HepG2 (cell line): Measurements from ENCODE around the gene PSMB3. TPM values are rescaled to one million over a fixed set of nuclear protein-coding genes. Genes with fewer than 3 reads are reported as not detected.

Experiments
- ATAC-seq: fragments of 200-7000 bp; cut with Tn5 transposase; 3 replicates; pipeline ENCODE4 v1.9.1; 2020; ENCODE audit warnings: mild to moderate bottlenecking, moderate library complexity
- BruUV-seq: library from RNA; stranded (reverse); fragments of 400-500 nt; replicated peaks from 2 replicates; lab custom pipeline; 2021; lab: Mats Ljungman, UMichigan
- CTCF ChIA-PET: fragments of 300-600 bp; formaldehyde crosslinking; extraction: SDS; loops from one replicate; lab custom pipeline; 2021; ENCODE audit warnings: low total read pairs, inconsistent platforms, low intra/inter-chr PET ratio; lab: Yijun Ruan, JAX
- POLR2A ChIA-PET: fragments of 350-600 bp; sonication (Branson Sonifier 250); formaldehyde crosslinking; loops from one replicate; lab custom pipeline; 2020; ENCODE audit warnings: antibody characterized with exemption, inconsistent platforms; lab: Yijun Ruan, JAX
- DNase-seq: peaks from one replicate; pipeline ENCODE4 v3.0.0-alpha.2; 2015; ENCODE audit warnings: low spot score
- FAIRE-seq: peaks from 3 replicates; lab custom pipeline; 2011; peaks lifted over from hg19 to GRCh38; lab: Jason Lieb, UNC
- H2AFZ ChIP-seq: one replicate; pipeline ENCODE4 v1.6.1; 2011; ENCODE audit warnings: low read length, inconsistent platforms
- H3K27ac ChIP-seq: fragments of 300-600 bp; 3 replicates; pipeline ENCODE4 v1.8.0; 2011; ENCODE audit warnings: mixed run types, mild to moderate bottlenecking, mixed read lengths, low read length, inconsistent platforms; ENCODE audit not compliant: insufficient read depth; ENCODE audit errors: extremely low read length
- H3K27me3 ChIP-seq, 2 experiments: fragments of 200-600 bp in 1 of 2; 2 replicates in 1 of 2; 3 replicates in 1 of 2; pipeline versions ENCODE4 v1.6.0 to v1.8.0; 2011; ENCODE audit warnings: low read length in 2 of 2, mild to moderate bottlenecking in 2 of 2, moderate library complexity in 2 of 2, inconsistent platforms in 1 of 2; ENCODE audit not compliant: insufficient read depth in 2 of 2, control insufficient read depth in 1 of 2
- H3K36me3 ChIP-seq, 2 experiments: fragments of 200-600 bp in 1 of 2; replicated peaks in 1 of 2; 2 replicates in 1 of 2; 3 replicates in 1 of 2; pipeline versions ENCODE4 v1.5.1 to v1.8.0; 2011; ENCODE audit warnings: low read length in 2 of 2, inconsistent platforms in 1 of 2; ENCODE audit not compliant: insufficient read depth in 2 of 2, control insufficient read depth in 1 of 2
- H3K4me1 ChIP-seq: 2 replicates; pipeline ENCODE4 v1.5.1; 2012; ENCODE audit warnings: low read length, inconsistent platforms; ENCODE audit not compliant: insufficient read depth
- H3K4me2 ChIP-seq: 2 replicates; pipeline ENCODE4 v1.6.0; 2011; ENCODE audit warnings: low read depth, low read length, inconsistent platforms
- H3K4me3 ChIP-seq, 3 experiments: fragments of 200-600 bp in 1 of 3; sonication (generic), shearing (Covaris generic) in 1 of 3; replicated peaks in 1 of 3; 2 replicates each; pipeline ENCODE4 v1.5.1; 2011 to 2016; ENCODE audit warnings: low read length in 3 of 3, inconsistent platforms in 2 of 3, low read depth in 2 of 3, mild to moderate bottlenecking in 2 of 3, control low read depth in 1 of 3, mixed read lengths in 1 of 3; ENCODE audit not compliant: insufficient read depth in 1 of 3
- H3K79me2 ChIP-seq: one replicate; pipeline ENCODE4 v1.6.1; 2011; ENCODE audit warnings: low read length, inconsistent platforms; ENCODE audit not compliant: insufficient read depth
- H3K9ac ChIP-seq: 2 replicates; pipeline ENCODE4 v1.6.0; 2011; ENCODE audit warnings: mild to moderate bottlenecking, low read depth, low read length, inconsistent platforms; ENCODE audit not compliant: insufficient read depth
- H3K9me3 ChIP-seq: 2 replicates; pipeline ENCODE4 v1.5.1; 2012; ENCODE audit warnings: mild to moderate bottlenecking, low read length
- H4K20me1 ChIP-seq: 2 replicates; pipeline ENCODE4 v1.6.0; 2011; ENCODE audit warnings: inconsistent platforms, mild to moderate bottlenecking, low read length, moderate library complexity; ENCODE audit not compliant: insufficient read depth
- ELF3 ChIP-seq: IDR thresholded peaks from 2 replicates; pipeline ENCODE4 v1.6.1; 2016; ENCODE audit warnings: missing genetic modification reagents, missing compliant biosample characterization
- POLR2AphosphoS5 ChIP-seq: IDR thresholded peaks from 2 replicates; pipeline ENCODE4 v1.6.1; 2012; ENCODE audit warnings: low read depth, low read length
- RBM22 ChIP-seq: fragments of 200-400 bp; formaldehyde crosslinking; optimal IDR thresholded peaks from 2 replicates; pipeline ENCODE3; 2017; ENCODE audit warnings: mild to moderate bottlenecking, low read length, moderate library complexity
- SOX5 ChIP-seq: IDR thresholded peaks from 2 replicates; pipeline ENCODE4 v1.6.1; 2016; ENCODE audit warnings: borderline replicate concordance
- ZNF317 ChIP-seq: sonication (generic); formaldehyde crosslinking; IDR thresholded peaks from 2 replicates; pipeline ENCODE4 v1.5.0; 2020; ENCODE audit warnings: mild to moderate bottlenecking, missing genetic modification reagents
- WGBS: methylation state at CpG from one replicate; pipeline ENCODE4 v1.1.6; 2017; ENCODE audit warnings: low lambda C conversion rate; 5-methylcytosine and 5-hydroxymethylcytosine counted together
- in situ Hi-C: cut with HindIII; loops from 2 replicates; pipeline ENCODE4 v1.10.0; 2017; ENCODE audit warnings: low pct_unique_long_range_greater_than_20kb; ENCODE audit not compliant: extremely low pct_ligation_motif_present
- intact Hi-C: fragments of 100-400 bp; cut with micrococcal nuclease; formaldehyde crosslinking; loops from one replicate; pipeline ENCODE4 v1.10.0; 2022; ENCODE audit not compliant: unreplicated experiment
- polyA plus RNA-seq, 8 experiments: library from polyadenylated mRNA; depleted of rRNA in 3 of 8; stranded (reverse) in 7 of 8; unstranded in 1 of 8; fragments of >200 nt; fragmentation: Illumina TruSeq in 4 of 8; extraction: Trizol in 4 of 8; gene quantifications; 2 replicates each; pipeline versions ENCODE4 v1.2.1 to v1.2.3, GENCODE V29; 2011 to 2016; ENCODE audit warnings: low read depth in 4 of 8, missing spikeins in 1 of 8, mixed read lengths in 1 of 8; ENCODE audit not compliant: insufficient read depth in 1 of 8
- total RNA-seq, 5 experiments: library from RNA; depleted of rRNA; stranded (reverse); fragments of >200 nt; fragmentation: Illumina TruSeq; extraction: Trizol; gene quantifications; 2 replicates each; pipeline ENCODE4 v1.2.3, GENCODE V29; 2016; ENCODE audit warnings: low read depth in 1 of 5
- TF ChIP-seq, protein P1 (sequence below): sonication (generic); formaldehyde crosslinking; IDR thresholded peaks from 2 replicates; pipeline ENCODE4 v1.9.0; 2021; ENCODE audit warnings: missing genetic modification reagents, borderline replicate concordance
- TF ChIP-seq, protein P2 (sequence below), 2 experiments: sonication (generic) in 1 of 2; formaldehyde crosslinking in 1 of 2; IDR thresholded peaks; 2 replicates each; pipeline versions ENCODE4 v1.4.0 to v1.6.1; 2016 to 2020; ENCODE audit warnings: borderline replicate concordance in 1 of 2, low read depth in 1 of 2, mild to moderate bottlenecking in 1 of 2, missing genetic modification reagents in 1 of 2
- TF ChIP-seq, protein P3 (sequence below): sonication (generic); formaldehyde crosslinking; IDR thresholded peaks from 2 replicates; pipeline ENCODE4 v1.4.0; 2020; ENCODE audit warnings: missing genetic modification reagents

PSMB3 gene
- total and polyA plus RNA-seq, 2 of the 13 experiments (the other 11 are each of a cell fraction or from before 2014, with no cell fraction given), result 366 to 517 TPM

DNA sequence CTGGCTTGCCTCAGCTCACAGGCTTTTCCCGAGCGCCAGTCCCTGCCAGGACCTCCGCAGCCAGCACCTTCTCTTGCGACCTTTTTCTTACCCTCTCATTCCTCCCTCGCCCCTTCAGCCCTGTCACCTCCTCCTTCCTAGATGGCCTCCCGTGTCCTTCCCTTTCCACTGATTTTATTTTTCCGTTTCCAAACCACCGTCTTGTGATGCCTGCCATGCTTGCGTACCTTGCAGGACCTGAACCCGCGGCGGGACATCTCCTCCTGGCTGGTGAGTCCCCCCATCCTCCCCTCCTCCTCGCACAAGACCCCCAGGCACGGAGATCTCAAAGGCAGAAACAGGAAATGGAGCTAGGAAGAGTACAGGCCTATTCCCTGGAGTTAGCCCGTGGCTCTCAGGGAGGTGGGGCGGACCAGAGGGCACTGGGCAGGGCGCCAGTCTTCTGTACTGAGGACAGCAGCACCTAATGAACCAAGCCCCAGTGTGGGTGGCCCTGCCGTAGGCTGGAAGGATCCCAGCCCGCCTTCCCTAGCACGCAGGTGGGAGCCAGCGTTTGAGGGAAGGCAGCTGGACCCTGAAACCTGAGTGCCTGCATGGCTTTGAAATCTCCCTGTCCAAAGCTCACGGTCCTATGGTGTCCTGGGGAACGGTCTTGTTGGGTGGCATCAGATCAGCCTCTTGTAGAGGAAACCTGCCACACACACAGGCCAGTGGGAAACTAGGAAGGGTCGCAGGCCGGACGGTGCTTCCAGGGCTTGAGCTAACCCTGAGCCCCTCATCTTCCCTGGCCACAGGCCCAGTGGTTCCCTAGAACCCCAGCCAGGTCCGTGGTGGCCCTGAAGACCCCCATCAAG, 21.8 kb upstream of the PSMB3 start:
- peaks cover 20% of the 10 kb centered on the region; the same call in 1 of the 2 replicates for H4K20me1 ChIP-seq
- in situ Hi-C loops (loop anchor here (5.0 kb wide), 1 partner anchor 53 kb away; no protein-coding TSS in a partner anchor), intact Hi-C loops (loop anchor here (1.0 to 2.0 kb wide), 3 partner anchors 18 to 53 kb away; partner anchors contain the start of gene PCGF2)
- peaks cover 11 to 27% of the 10 kb centered on the region in 2 experiments for H3K36me3 ChIP-seq
- peak overlapping the region; percentile 90 for H3K9ac ChIP-seq
- H2AFZ ChIP-seq, result no peak overlapping the region
- POLR2A ChIA-PET, result interaction anchor here (0.8 to 2.8 kb wide), 26 partner anchors 10 to 423 kb away, joined by 3 to 43 read pairs (median 6); partner anchors contain the start of genes MLLT6, PSMB3, RPL23 and SOCS7
- DNase-seq, result peak; percentile 90
- peak overlapping the region; percentile 92 for H3K4me2 ChIP-seq
- 2% methylated on average over 22 of the region's 27 CpGs for WGBS
- peaks cover 60% of the 10 kb centered on the region for H3K4me1 ChIP-seq
- H3K9me3 ChIP-seq, result no peaks in the 10 kb centered on the region
- H3K4me3 ChIP-seq, result peak overlapping the region; percentile 67 to 100 (median 95)
- BruUV-seq, result no TSS peak
- CTCF ChIA-PET, result interaction anchor here (1.4 to 1.5 kb wide), 2 partner anchors 27 to 54 kb away, joined by 4 to 6 read pairs; no protein-coding TSS in a partner anchor
- H3K79me2 ChIP-seq, result peaks cover 26% of the 10 kb centered on the region
- H3K27me3 ChIP-seq, result no peaks in the 10 kb centered on the region
- peak overlapping the region; percentile 97 for H3K27ac ChIP-seq
- FAIRE-seq, result no peak
- peak; percentile 78 for ATAC-seq
- TF ChIP-seq SOX5 (CRISPR knock-in tag) (0 out of 2 replicates have a peak, but pooled peaks have one; percentile 53), RBM22 (peak; percentile 85), ELF3 (CRISPR knock-in tag) (peak; percentile 83), POLR2AphosphoS5 (peak; percentile 75), ZNF317 (CRISPR knock-in tag) (no peak)
- TF ChIP-seq, protein P1, sequence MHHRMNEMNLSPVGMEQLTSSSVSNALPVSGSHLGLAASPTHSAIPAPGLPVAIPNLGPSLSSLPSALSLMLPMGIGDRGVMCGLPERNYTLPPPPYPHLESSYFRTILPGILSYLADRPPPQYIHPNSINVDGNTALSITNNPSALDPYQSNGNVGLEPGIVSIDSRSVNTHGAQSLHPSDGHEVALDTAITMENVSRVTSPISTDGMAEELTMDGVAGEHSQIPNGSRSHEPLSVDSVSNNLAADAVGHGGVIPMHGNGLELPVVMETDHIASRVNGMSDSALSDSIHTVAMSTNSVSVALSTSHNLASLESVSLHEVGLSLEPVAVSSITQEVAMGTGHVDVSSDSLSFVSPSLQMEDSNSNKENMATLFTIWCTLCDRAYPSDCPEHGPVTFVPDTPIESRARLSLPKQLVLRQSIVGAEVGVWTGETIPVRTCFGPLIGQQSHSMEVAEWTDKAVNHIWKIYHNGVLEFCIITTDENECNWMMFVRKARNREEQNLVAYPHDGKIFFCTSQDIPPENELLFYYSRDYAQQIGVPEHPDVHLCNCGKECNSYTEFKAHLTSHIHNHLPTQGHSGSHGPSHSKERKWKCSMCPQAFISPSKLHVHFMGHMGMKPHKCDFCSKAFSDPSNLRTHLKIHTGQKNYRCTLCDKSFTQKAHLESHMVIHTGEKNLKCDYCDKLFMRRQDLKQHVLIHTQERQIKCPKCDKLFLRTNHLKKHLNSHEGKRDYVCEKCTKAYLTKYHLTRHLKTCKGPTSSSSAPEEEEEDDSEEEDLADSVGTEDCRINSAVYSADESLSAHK (CRISPR knock-in tag), result no peak
- TF ChIP-seq, protein P2, sequence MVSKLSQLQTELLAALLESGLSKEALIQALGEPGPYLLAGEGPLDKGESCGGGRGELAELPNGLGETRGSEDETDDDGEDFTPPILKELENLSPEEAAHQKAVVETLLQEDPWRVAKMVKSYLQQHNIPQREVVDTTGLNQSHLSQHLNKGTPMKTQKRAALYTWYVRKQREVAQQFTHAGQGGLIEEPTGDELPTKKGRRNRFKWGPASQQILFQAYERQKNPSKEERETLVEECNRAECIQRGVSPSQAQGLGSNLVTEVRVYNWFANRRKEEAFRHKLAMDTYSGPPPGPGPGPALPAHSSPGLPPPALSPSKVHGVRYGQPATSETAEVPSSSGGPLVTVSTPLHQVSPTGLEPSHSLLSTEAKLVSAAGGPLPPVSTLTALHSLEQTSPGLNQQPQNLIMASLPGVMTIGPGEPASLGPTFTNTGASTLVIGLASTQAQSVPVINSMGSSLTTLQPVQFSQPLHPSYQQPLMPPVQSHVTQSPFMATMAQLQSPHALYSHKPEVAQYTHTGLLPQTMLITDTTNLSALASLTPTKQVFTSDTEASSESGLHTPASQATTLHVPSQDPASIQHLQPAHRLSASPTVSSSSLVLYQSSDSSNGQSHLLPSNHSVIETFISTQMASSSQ (IDR thresholded peaks at IDR 0.05; ENCODE audit: low read depth), result no peak
- TF ChIP-seq, protein P2 (CRISPR knock-in tag; IDR thresholded peaks at IDR 0.05; ENCODE audit: borderline replicate concordance), result peak; percentile 52
- TF ChIP-seq, protein P3, sequence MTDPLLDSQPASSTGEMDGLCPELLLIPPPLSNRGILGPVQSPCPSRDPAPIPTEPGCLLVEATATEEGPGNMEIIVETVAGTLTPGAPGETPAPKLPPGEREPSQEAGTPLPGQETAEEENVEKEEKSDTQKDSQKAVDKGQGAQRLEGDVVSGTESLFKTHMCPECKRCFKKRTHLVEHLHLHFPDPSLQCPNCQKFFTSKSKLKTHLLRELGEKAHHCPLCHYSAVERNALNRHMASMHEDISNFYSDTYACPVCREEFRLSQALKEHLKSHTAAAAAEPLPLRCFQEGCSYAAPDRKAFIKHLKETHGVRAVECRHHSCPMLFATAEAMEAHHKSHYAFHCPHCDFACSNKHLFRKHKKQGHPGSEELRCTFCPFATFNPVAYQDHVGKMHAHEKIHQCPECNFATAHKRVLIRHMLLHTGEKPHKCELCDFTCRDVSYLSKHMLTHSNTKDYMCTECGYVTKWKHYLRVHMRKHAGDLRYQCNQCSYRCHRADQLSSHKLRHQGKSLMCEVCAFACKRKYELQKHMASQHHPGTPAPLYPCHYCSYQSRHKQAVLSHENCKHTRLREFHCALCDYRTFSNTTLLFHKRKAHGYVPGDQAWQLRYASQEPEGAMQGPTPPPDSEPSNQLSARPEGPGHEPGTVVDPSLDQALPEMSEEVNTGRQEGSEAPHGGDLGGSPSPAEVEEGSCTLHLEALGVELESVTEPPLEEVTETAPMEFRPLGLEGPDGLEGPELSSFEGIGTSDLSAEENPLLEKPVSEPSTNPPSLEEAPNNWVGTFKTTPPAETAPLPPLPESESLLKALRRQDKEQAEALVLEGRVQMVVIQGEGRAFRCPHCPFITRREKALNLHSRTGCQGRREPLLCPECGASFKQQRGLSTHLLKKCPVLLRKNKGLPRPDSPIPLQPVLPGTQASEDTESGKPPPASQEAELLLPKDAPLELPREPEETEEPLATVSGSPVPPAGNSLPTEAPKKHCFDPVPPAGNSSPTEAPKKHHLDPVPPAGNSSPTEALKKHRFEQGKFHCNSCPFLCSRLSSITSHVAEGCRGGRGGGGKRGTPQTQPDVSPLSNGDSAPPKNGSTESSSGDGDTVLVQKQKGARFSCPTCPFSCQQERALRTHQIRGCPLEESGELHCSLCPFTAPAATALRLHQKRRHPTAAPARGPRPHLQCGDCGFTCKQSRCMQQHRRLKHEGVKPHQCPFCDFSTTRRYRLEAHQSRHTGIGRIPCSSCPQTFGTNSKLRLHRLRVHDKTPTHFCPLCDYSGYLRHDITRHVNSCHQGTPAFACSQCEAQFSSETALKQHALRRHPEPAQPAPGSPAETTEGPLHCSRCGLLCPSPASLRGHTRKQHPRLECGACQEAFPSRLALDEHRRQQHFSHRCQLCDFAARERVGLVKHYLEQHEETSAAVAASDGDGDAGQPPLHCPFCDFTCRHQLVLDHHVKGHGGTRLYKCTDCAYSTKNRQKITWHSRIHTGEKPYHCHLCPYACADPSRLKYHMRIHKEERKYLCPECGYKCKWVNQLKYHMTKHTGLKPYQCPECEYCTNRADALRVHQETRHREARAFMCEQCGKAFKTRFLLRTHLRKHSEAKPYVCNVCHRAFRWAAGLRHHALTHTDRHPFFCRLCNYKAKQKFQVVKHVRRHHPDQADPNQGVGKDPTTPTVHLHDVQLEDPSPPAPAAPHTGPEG, result no peak
